ENCODE results near the gene HLCS. TPM values are rescaled to one million over a fixed set of nuclear protein-coding genes. Genes with fewer than 3 reads are reported as not detected.

HLCS gene
- total RNA-seq, 1 donor from 2014 or later = 15.3 TPM

- DNase-seq = no peak
- no peak overlapping the region for H3K27ac Mint-ChIP-seq
- intact Hi-C loops (cut with micrococcal nuclease) = no loop called here
Observed at GRCh38 chr21:36976228-36976861, 9.9 kb upstream of the HLCS start.

GRCh38 chr21:36974851-36975192, 8.4 kb upstream of the HLCS start:
- peak overlapping the region; percentile 18 for H3K27ac Mint-ChIP-seq
- intact Hi-C loops (cut with micrococcal nuclease) = no loop called here

More at GRCh38 chr21:36976228-36976861, 9.9 kb upstream of the HLCS start:
- Mint-ChIP-seq H3K9me3 (no peaks in the 10 kb centered on the region), H3K36me3 (ENCODE audit: low read depth) (no peaks in the 10 kb centered on the region), H3K4me3 (no peak overlapping the region), H3K27me3 (peaks cover 6% of the 10 kb centered on the region), H3K4me1 (peaks cover 26% of the 10 kb centered on the region)

GRCh38 chr21:36973986-36974850, 7.7 kb upstream of the HLCS start:
- Mint-ChIP-seq H3K27me3 (no peaks in the 10 kb centered on the region), H3K4me1 (peaks cover 20% of the 10 kb centered on the region), H3K4me3 (no peak overlapping the region), H3K27ac (no peak overlapping the region), H3K9me3 (no peaks in the 10 kb centered on the region), H3K36me3 (ENCODE audit: low read depth) (no peaks in the 10 kb centered on the region)
- no peak for DNase-seq
- intact Hi-C loops (cut with micrococcal nuclease) = no loop called here

More at GRCh38 chr21:36974851-36975192, 8.4 kb upstream of the HLCS start:
- H3K4me1 Mint-ChIP-seq = peaks cover 20% of the 10 kb centered on the region
- H3K4me3 Mint-ChIP-seq = no peak overlapping the region
- DNase-seq = no peak
- no peaks in the 10 kb centered on the region for H3K9me3 Mint-ChIP-seq
- no peaks in the 10 kb centered on the region for H3K27me3 Mint-ChIP-seq
- H3K36me3 Mint-ChIP-seq (ENCODE audit: low read depth) = no peaks in the 10 kb centered on the region

- no peak for DNase-seq
- H3K27me3 Mint-ChIP-seq = no peaks in the 10 kb centered on the region
- H3K36me3 Mint-ChIP-seq (ENCODE audit: low read depth) = peaks cover 2% of the 10 kb centered on the region
- H3K4me1 Mint-ChIP-seq = peaks cover 16% of the 10 kb centered on the region
- intact Hi-C loops (cut with micrococcal nuclease) = loop anchor here (5.0 kb wide), 1 partner anchor 43 kb away; no protein-coding TSS in a partner anchor
- no peak overlapping the region for H3K4me3 Mint-ChIP-seq
- H3K9me3 Mint-ChIP-seq = no peaks in the 10 kb centered on the region
- no peak overlapping the region for H3K27ac Mint-ChIP-seq
Observed at GRCh38 chr21:36968976-36969375, 2.5 kb upstream of the HLCS start.

GRCh38 chr21:36968414-36968813, 1.9 kb upstream of the HLCS start:
- intact Hi-C loops (cut with micrococcal nuclease) = loop anchor here (5.0 kb wide), 1 partner anchor 44 kb away; no protein-coding TSS in a partner anchor
- peaks cover 2% of the 10 kb centered on the region for H3K36me3 Mint-ChIP-seq (ENCODE audit: low read depth)
- no peak overlapping the region for H3K4me3 Mint-ChIP-seq
- H3K9me3 Mint-ChIP-seq = no peaks in the 10 kb centered on the region
- no peak overlapping the region for H3K27ac Mint-ChIP-seq
- no peaks in the 10 kb centered on the region for H3K27me3 Mint-ChIP-seq
- no peak for DNase-seq
- H3K4me1 Mint-ChIP-seq = peaks cover 15% of the 10 kb centered on the region

- Mint-ChIP-seq H3K27ac (peak overlapping the region; percentile 77), H3K4me3 (peak overlapping the region; percentile 78), H3K27me3 (no peaks in the 10 kb centered on the region), H3K4me1 (peaks cover 14% of the 10 kb centered on the region), H3K36me3 (ENCODE audit: low read depth) (peaks cover 2% of the 10 kb centered on the region), H3K9me3 (no peaks in the 10 kb centered on the region)
- intact Hi-C loops (cut with micrococcal nuclease) = loop anchor here (1.0 to 5.0 kb wide), 4 partner anchors 22 to 646 kb away; partner anchors contain the start of genes MORC3, PIGP and TTC3
- DNase-seq = no peak
Observed at GRCh38 chr21:36966821-36967768, 626 bp upstream of the HLCS start.

GRCh38 chr21:36965720-36966065, 776 bp downstream of the HLCS start:
- peaks cover 14% of the 10 kb centered on the region for H3K4me1 Mint-ChIP-seq
- peak overlapping the region; percentile 86 for H3K4me3 Mint-ChIP-seq
- no peaks in the 10 kb centered on the region for H3K27me3 Mint-ChIP-seq
- no peak for DNase-seq
- peaks cover 8% of the 10 kb centered on the region for H3K36me3 Mint-ChIP-seq (ENCODE audit: low read depth)
- intact Hi-C loops (cut with micrococcal nuclease) = loop anchor here (1.0 to 5.0 kb wide), 4 partner anchors 24 to 645 kb away; partner anchors contain the start of genes MORC3, PIGP and TTC3
- peak overlapping the region; percentile 91 for H3K27ac Mint-ChIP-seq
- no peaks in the 10 kb centered on the region for H3K9me3 Mint-ChIP-seq

GRCh38 chr21:36964827-36965719, 1.4 kb downstream of the HLCS start:
- H3K4me3 Mint-ChIP-seq = peak overlapping the region; percentile 86
- intact Hi-C loops (cut with micrococcal nuclease) = loop anchor here (5.0 kb wide), 1 partner anchor 47 kb away; no protein-coding TSS in a partner anchor
- H3K27me3 Mint-ChIP-seq = no peaks in the 10 kb centered on the region
- peak overlapping the region; percentile 91 for H3K27ac Mint-ChIP-seq
- H3K9me3 Mint-ChIP-seq = no peaks in the 10 kb centered on the region
- DNase-seq = no peak
- peaks cover 14% of the 10 kb centered on the region for H3K4me1 Mint-ChIP-seq
- H3K36me3 Mint-ChIP-seq (ENCODE audit: low read depth) = peaks cover 11% of the 10 kb centered on the region

- no peaks in the 10 kb centered on the region for H3K27me3 Mint-ChIP-seq
- no peak for DNase-seq
- intact Hi-C loops (cut with micrococcal nuclease) = no loop called here
- peaks cover 11% of the 10 kb centered on the region for H3K36me3 Mint-ChIP-seq (ENCODE audit: low read depth)
- peak overlapping the region; percentile 45 for H3K4me3 Mint-ChIP-seq
- H3K4me1 Mint-ChIP-seq = peaks cover 18% of the 10 kb centered on the region
- H3K9me3 Mint-ChIP-seq = no peaks in the 10 kb centered on the region
- H3K27ac Mint-ChIP-seq = no peak overlapping the region
Observed at GRCh38 chr21:36964398-36964797, 2.1 kb downstream of the HLCS start.

- Mint-ChIP-seq H3K4me1 (peaks cover 15% of the 10 kb centered on the region), H3K27ac (no peak overlapping the region), H3K4me3 (no peak overlapping the region), H3K27me3 (no peaks in the 10 kb centered on the region), H3K36me3 (ENCODE audit: low read depth) (peaks cover 11% of the 10 kb centered on the region), H3K9me3 (no peaks in the 10 kb centered on the region)
- DNase-seq = no peak
- intact Hi-C loops (cut with micrococcal nuclease) = no loop called here
Observed at GRCh38 chr21:36962098-36962780, 4.2 kb downstream of the HLCS start.

GRCh38 chr21:36960676-36961284, 5.7 kb downstream of the HLCS start:
- no peak for DNase-seq
- H3K27me3 Mint-ChIP-seq = no peaks in the 10 kb centered on the region
- peaks cover 15% of the 10 kb centered on the region for H3K4me1 Mint-ChIP-seq
- H3K27ac Mint-ChIP-seq = no peak overlapping the region
- H3K9me3 Mint-ChIP-seq = no peaks in the 10 kb centered on the region
- H3K4me3 Mint-ChIP-seq = no peak overlapping the region
- H3K36me3 Mint-ChIP-seq (ENCODE audit: low read depth) = peaks cover 14% of the 10 kb centered on the region
- intact Hi-C loops (cut with micrococcal nuclease) = no loop called here

Measured in activated CD4-positive, alpha-beta T cell treated with anti-CD3 and anti-CD28 coated beads, Interleukin-2, amount 10 ng/mL, durations not matched to agents 24 days and 14 days (primary cell).